Loucy (cell line): ENCODE measurements around the gene ZCCHC3.
A peak's percentile ranks its signal among the peaks of the same experiment; 100 is the strongest.

Experiments
- H2AFZ ChIP-seq: fragments of 200-600 bp; sonication (generic); 2 replicates; pipeline ENCODE4 v1.6.0; 2016; ENCODE audit warnings: antibody characterized with exemption, mild to moderate bottlenecking, low read length, moderate library complexity
- H3F3A ChIP-seq: fragments of 200-600 bp; 2 replicates; pipeline ENCODE4 v1.6.0; 2016; ENCODE audit warnings: antibody characterized with exemption, low read depth, mild to moderate bottlenecking
- H3K27me3 ChIP-seq: fragments of 200-600 bp; sonication (generic); 2 replicates; pipeline ENCODE4 v1.6.1; 2014; ENCODE audit warnings: low read length, mild to moderate bottlenecking; ENCODE audit not compliant: insufficient read depth, poor library complexity, severe bottlenecking
- H3K36me3 ChIP-seq: fragments of 200-600 bp; sonication (generic); 2 replicates; pipeline ENCODE4 v1.6.1; 2016; ENCODE audit warnings: low read length; ENCODE audit not compliant: insufficient read depth
- H3K4me1 ChIP-seq: fragments of 200-600 bp; sonication (generic); 2 replicates; pipeline ENCODE4 v1.5.1; 2014; ENCODE audit warnings: low read length, mild to moderate bottlenecking; ENCODE audit not compliant: insufficient read depth, poor library complexity, severe bottlenecking
- H3K4me2 ChIP-seq: fragments of 200-600 bp; sonication (generic); 2 replicates; pipeline ENCODE4 v1.6.0; 2014; ENCODE audit warnings: antibody characterized with exemption, low read length, low read depth, mild to moderate bottlenecking; ENCODE audit not compliant: poor library complexity, severe bottlenecking
- H3K4me3 ChIP-seq: fragments of 200-600 bp; sonication (generic); 2 replicates; pipeline ENCODE4 v1.5.1; 2014; ENCODE audit warnings: low read length, mild to moderate bottlenecking, mixed read lengths; ENCODE audit not compliant: poor library complexity, severe bottlenecking
- H3K79me2 ChIP-seq: fragments of 200-600 bp; sonication (generic); 2 replicates; pipeline ENCODE4 v1.6.1; 2014; ENCODE audit warnings: low read length; ENCODE audit not compliant: insufficient read depth
- H3K9ac ChIP-seq: fragments of 200-600 bp; sonication (generic); 2 replicates; pipeline ENCODE4 v1.6.0; 2014; ENCODE audit warnings: mild to moderate bottlenecking, low read depth, low read length, moderate library complexity; ENCODE audit not compliant: poor library complexity, severe bottlenecking
- H3K9me2 ChIP-seq: fragments of 200-600 bp; sonication (generic); replicated peaks from 2 replicates; pipeline ENCODE4 v1.6.1; 2016; ENCODE audit warnings: low read depth, low read length, mixed read lengths
- H3K9me3 ChIP-seq: fragments of 200-600 bp; sonication (generic); 2 replicates; pipeline ENCODE4 v1.6.1; 2014; ENCODE audit warnings: mild to moderate bottlenecking, antibody characterized with exemption, low read length, low read depth; ENCODE audit not compliant: insufficient read depth
- H4K20me1 ChIP-seq: fragments of 200-600 bp; sonication (generic); 2 replicates; pipeline ENCODE4 v1.6.0; 2014; ENCODE audit warnings: antibody characterized with exemption, low read length, mild to moderate bottlenecking; ENCODE audit not compliant: insufficient read depth, poor library complexity, severe bottlenecking
- EZH2phosphoT487 ChIP-seq: fragments of 200-600 bp; IDR thresholded peaks from 2 replicates; pipeline ENCODE4 v1.6.1; 2018; ENCODE audit warnings: antibody characterized with exemption, mild to moderate bottlenecking, moderate library complexity, borderline replicate concordance
- TF ChIP-seq, protein P1 (sequence below): fragments of 200-600 bp; sonication (generic); conservative IDR thresholded peaks from 2 replicates; pipeline ENCODE4 v1.5.1; 2014; ENCODE audit warnings: mild to moderate bottlenecking, antibody characterized with exemption, low read length

ZCCHC3 gene

DNA sequence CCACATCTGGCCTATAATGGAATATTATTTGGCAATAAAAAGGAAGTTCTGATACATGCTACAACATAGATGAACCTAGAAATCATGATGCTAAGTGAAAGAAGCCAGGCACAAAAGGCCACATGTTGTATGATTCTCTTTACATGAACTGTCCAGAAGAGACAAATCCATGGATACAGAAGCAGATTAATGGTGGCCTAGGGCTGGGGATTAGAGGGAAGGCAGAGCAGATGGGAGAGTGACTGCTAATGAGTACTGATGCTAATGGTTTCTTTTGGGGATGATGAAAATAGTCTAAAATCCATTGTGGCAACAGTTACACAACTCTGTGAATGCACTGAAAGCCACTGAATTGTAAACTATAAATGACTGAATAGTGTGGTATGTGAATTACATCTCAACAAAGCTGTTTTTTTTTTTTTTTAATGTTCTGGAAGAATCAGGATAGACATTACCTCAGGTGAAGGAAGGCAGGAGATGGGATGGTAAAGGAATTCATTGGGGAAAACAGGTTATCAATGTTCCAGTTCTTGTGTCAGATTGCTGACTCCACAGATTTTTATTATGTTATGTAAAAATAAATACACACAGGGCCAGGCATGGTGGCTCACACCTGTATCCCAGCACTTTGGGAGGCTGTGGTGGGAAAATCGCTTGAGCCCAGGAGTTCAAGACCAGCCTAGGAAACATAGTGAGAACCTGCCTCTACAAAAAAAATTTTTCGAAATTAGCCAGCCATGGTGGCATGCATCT, 19.1 kb downstream of the ZCCHC3 start:
- H3F3A ChIP-seq: no peaks in the 10 kb centered on the region
- no peaks in the 10 kb centered on the region for H4K20me1 ChIP-seq
- H3K9ac ChIP-seq: no peak overlapping the region
- no peaks in the 10 kb centered on the region for H3K9me3 ChIP-seq
- H3K4me1 ChIP-seq: peaks cover 5% of the 10 kb centered on the region
- no peaks in the 10 kb centered on the region for H3K36me3 ChIP-seq
- TF ChIP-seq EZH2phosphoT487: no peak
- TF ChIP-seq, protein P1, sequence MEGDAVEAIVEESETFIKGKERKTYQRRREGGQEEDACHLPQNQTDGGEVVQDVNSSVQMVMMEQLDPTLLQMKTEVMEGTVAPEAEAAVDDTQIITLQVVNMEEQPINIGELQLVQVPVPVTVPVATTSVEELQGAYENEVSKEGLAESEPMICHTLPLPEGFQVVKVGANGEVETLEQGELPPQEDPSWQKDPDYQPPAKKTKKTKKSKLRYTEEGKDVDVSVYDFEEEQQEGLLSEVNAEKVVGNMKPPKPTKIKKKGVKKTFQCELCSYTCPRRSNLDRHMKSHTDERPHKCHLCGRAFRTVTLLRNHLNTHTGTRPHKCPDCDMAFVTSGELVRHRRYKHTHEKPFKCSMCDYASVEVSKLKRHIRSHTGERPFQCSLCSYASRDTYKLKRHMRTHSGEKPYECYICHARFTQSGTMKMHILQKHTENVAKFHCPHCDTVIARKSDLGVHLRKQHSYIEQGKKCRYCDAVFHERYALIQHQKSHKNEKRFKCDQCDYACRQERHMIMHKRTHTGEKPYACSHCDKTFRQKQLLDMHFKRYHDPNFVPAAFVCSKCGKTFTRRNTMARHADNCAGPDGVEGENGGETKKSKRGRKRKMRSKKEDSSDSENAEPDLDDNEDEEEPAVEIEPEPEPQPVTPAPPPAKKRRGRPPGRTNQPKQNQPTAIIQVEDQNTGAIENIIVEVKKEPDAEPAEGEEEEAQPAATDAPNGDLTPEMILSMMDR: no peak
- H2AFZ ChIP-seq: no peak overlapping the region
- H3K4me3 ChIP-seq: no peak overlapping the region
- no peaks in the 10 kb centered on the region for H3K9me2 ChIP-seq
- H3K79me2 ChIP-seq: no peaks in the 10 kb centered on the region
- H3K27me3 ChIP-seq: no peaks in the 10 kb centered on the region
- H3K4me2 ChIP-seq: no peak overlapping the region

DNA sequence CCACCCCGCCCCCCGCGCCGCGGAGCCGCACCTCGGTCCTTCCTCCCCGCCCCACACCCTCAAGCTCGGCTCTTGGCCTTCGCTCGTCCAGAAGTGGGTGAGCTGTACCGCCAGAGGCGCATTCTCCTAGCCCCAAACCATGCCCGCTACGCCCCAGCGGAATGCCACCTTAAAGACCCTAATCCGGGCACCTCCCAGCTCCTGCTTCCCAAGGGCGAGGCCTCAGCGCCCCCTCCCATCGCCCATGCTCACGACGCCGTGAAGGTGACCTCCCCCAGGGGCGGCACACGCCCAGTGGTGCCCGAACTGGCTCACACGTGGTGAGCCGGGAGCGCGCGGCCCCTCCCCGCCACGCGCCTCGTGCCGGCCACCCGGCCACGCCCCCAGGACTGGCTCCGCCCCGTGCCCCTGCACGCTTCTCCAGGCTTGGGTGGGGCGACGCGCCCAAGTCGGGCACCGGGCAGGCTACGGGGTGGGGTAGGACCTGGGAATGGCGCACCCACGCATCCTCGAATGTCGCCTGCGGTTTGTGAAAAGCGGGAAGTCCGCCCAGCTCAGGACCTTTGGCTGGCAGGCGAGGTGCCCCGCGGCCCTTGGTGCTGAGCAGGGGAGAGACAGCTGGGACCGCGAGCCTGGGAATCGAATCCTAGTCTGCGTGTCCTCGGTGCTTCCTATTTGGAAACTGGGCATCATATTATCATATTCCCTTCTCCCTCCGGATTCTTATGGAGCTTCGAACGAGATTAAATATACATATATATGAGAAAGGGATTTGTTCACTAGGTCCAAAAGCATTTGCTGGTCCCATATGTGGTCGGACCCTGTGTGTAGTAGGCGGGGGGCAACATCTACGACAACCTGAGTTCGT, 27.0 kb downstream of the ZCCHC3 start:
- peaks cover 39% of the 10 kb centered on the region for H3K4me1 ChIP-seq
- no peaks in the 10 kb centered on the region for H3K9me3 ChIP-seq
- H4K20me1 ChIP-seq: peaks cover 21% of the 10 kb centered on the region
- TF ChIP-seq EZH2phosphoT487: no peak
- TF ChIP-seq, protein P1: peak; percentile 30
- no peaks in the 10 kb centered on the region for H3K36me3 ChIP-seq
- peak overlapping the region; percentile 85 for H3K4me3 ChIP-seq
- peaks cover 5% of the 10 kb centered on the region for H3F3A ChIP-seq
- H3K9ac ChIP-seq: peak overlapping the region; percentile 84
- peak overlapping the region; percentile 83 for H2AFZ ChIP-seq
- no peaks in the 10 kb centered on the region for H3K27me3 ChIP-seq
- H3K9me2 ChIP-seq: no peaks in the 10 kb centered on the region
- peak overlapping the region; percentile 97 for H3K4me2 ChIP-seq
- peaks cover 35% of the 10 kb centered on the region for H3K79me2 ChIP-seq

DNA sequence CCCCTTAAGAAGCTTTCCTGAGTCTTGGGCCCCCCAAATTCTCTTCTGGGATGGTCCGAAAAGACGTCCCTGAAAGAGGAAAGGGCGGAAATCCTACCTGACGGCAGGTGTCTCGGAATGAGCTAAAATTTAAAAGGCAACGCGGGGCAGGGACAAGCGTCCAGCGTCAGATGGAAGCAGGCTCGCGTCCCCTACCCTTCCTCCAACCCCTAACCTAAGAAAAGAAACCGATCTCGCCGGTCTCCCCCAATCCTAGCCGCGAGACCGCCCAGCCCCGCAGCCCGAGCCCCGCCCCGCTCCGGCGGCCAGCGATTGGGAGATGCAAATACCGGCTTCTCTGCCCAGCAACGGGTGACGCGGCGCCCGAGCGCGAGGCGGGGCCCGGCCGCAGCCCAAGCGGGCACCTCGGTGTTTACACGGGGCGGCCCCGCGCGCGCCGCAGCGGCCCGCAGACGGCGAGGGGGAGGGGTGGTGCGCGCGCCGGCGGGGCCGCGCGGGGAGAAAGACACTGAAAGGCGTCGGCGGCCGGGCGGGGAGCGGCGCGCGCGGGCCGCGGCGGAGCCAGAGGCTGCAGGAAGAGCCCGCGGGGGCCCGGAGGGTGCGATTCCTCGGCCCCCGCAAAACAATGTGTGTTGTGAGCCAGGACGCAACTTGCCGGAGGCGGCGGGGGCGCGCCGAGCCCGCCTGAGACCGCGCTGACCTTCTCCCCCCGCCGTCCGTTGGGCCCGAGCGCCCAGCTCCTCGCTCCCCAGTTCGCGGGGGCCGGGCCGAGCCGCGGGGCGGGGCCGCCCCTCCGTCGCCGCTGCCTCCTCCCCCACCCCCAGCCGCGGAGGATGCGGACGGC, 27.9 kb downstream of the ZCCHC3 start, which contains the start of gene SOX12:
TSS of gene SOX12 (plus strand) at position 508 of the 844 bp plus-strand sequence. CDS start 373 bp downstream, outside the sequence.
- peaks cover 10% of the 10 kb centered on the region for H3F3A ChIP-seq
- no peaks in the 10 kb centered on the region for H3K9me2 ChIP-seq
- H3K79me2 ChIP-seq: peaks cover 43% of the 10 kb centered on the region
- H3K4me3 ChIP-seq: peak within 1 kb of the TSS; percentile 85
- H4K20me1 ChIP-seq: peaks cover 30% of the 10 kb centered on the region
- H2AFZ ChIP-seq: peak within 1 kb of the TSS; percentile 83
- no peaks in the 10 kb centered on the region for H3K36me3 ChIP-seq
- H3K27me3 ChIP-seq: no peaks in the 10 kb centered on the region
- no peak for TF ChIP-seq EZH2phosphoT487
- H3K9ac ChIP-seq: peak within 1 kb of the TSS; percentile 94
- H3K4me2 ChIP-seq: peak within 1 kb of the TSS; percentile 97
- no peaks in the 10 kb centered on the region for H3K9me3 ChIP-seq
- H3K4me1 ChIP-seq: peaks cover 47% of the 10 kb centered on the region
